HG03457 (cell line): ENCODE results near the gene CDK17.
"Not testable (repeated sequence)": the region's sequence is repeated elsewhere in the genome, so short reads cannot be mapped to it uniquely, and the experiment has no call there.

Experiments used
- ATAC-seq: cut with Tn5 transposase; IDR thresholded peaks from one replicate; pipeline ENCODE4 v1.9.1; 2021; ENCODE audit warnings: moderate number of reproducible peaks; ENCODE audit not compliant: unreplicated experiment

The CDK17 gene

GRCh38 chr12:96399919-96400630 is at the start of gene CDK17:
TSS of gene CDK17 (minus strand) at chr12:96400439. CDS start at chr12:96334836, 65,603 bp downstream.
- ATAC-seq = peak; percentile 27

- ATAC-seq = no peak
Measured at GRCh38 chr12:96448300-96448699, 48.1 kb upstream of the CDK17 start.

- ATAC-seq = no peak
Measured at GRCh38 chr12:96447256-96447655, 47.0 kb upstream of the CDK17 start.

GRCh38 chr12:96445691-96446583 is 45.7 kb upstream of the CDK17 start:
- peak; percentile 98 for ATAC-seq

- ATAC-seq = no peak
Measured at GRCh38 chr12:96444399-96444798, 44.2 kb upstream of the CDK17 start.

- ATAC-seq = no peak
Measured at GRCh38 chr12:96442906-96443305, 42.7 kb upstream of the CDK17 start.

- ATAC-seq = no peak
Measured at GRCh38 chr12:96441816-96442215, 41.6 kb upstream of the CDK17 start.

- ATAC-seq = no peak
Measured at GRCh38 chr12:96438330-96438729, 38.1 kb upstream of the CDK17 start.

GRCh38 chr12:96437171-96437445 is 36.9 kb upstream of the CDK17 start:
- ATAC-seq = no peak

GRCh38 chr12:96436366-96437170 is 36.3 kb upstream of the CDK17 start:
- ATAC-seq = no peak

- ATAC-seq = peak; percentile 75
Measured at GRCh38 chr12:96434107-96434506, 33.9 kb upstream of the CDK17 start.

GRCh38 chr12:96432496-96433321 is 32.5 kb upstream of the CDK17 start:
- ATAC-seq = not testable (repeated sequence)

- ATAC-seq = no peak
Measured at GRCh38 chr12:96431067-96431466, 30.8 kb upstream of the CDK17 start.

- ATAC-seq = no peak
Measured at GRCh38 chr12:96427269-96427729, 27.1 kb upstream of the CDK17 start.

GRCh38 chr12:96425951-96426350 is 25.7 kb upstream of the CDK17 start:
- no peak for ATAC-seq

- no peak for ATAC-seq
Measured at GRCh38 chr12:96425321-96425720, 25.1 kb upstream of the CDK17 start.

GRCh38 chr12:96424601-96425000 is 24.4 kb upstream of the CDK17 start:
- ATAC-seq = no peak

- no peak for ATAC-seq
Measured at GRCh38 chr12:96422192-96422591, 22.0 kb upstream of the CDK17 start.

GRCh38 chr12:96421014-96421413 is 20.8 kb upstream of the CDK17 start:
- no peak for ATAC-seq

GRCh38 chr12:96420277-96420835 is 20.1 kb upstream of the CDK17 start:
- ATAC-seq = no peak
